GM21717 (cell line): ENCODE results near the gene TMEM9.
A peak's percentile ranks its signal among the peaks of the same experiment; 100 is the strongest.
"Not testable (repeated sequence)": the region's sequence is repeated elsewhere in the genome, so short reads cannot be mapped to it uniquely, and the experiment has no call there.

Experiments used
- ATAC-seq: cut with Tn5 transposase; IDR thresholded peaks from one replicate; pipeline ENCODE4 v1.9.1; 2021; ENCODE audit warnings: mild to moderate bottlenecking, moderate library complexity; ENCODE audit not compliant: unreplicated experiment

TMEM9 gene

GRCh38 chr1:201175820-201176500, 21.7 kb upstream of the TMEM9 start:
- no peak for ATAC-seq

GRCh38 chr1:201173736-201174135, 19.5 kb upstream of the TMEM9 start:
- no peak for ATAC-seq

DNA sequence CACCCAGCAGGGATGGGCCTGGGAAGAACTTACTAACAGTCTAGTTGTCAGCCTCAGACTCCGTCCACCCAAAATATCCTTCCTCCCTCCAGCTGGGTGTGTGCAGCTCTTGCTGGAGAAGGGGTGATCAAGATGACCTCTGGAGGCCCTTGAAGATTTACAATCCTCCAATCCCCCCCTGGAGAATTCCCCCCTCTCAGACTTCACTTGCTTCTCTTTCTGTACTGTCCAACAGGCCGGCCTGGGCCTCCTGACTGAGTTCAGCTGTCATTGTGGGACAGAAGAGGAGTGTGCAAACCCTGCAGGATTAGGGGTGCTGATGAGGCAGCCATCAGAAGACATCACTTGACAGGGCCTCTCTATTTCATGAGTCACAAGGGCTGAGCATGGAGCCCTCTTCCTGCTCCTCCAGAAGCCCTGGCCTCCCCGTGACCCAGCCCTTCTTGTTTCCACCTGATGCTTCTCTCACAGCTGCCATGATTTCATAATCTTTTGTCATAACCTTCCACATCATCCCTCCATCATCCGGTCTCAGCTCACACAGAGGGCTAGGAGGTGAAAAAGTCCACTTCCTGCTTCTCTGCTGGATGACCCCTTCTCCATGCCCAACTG, 18.8 kb upstream of the TMEM9 start:
- ATAC-seq: no peak

GRCh38 chr1:201172326-201172725, 18.1 kb upstream of the TMEM9 start:
- ATAC-seq: no peak

DNA sequence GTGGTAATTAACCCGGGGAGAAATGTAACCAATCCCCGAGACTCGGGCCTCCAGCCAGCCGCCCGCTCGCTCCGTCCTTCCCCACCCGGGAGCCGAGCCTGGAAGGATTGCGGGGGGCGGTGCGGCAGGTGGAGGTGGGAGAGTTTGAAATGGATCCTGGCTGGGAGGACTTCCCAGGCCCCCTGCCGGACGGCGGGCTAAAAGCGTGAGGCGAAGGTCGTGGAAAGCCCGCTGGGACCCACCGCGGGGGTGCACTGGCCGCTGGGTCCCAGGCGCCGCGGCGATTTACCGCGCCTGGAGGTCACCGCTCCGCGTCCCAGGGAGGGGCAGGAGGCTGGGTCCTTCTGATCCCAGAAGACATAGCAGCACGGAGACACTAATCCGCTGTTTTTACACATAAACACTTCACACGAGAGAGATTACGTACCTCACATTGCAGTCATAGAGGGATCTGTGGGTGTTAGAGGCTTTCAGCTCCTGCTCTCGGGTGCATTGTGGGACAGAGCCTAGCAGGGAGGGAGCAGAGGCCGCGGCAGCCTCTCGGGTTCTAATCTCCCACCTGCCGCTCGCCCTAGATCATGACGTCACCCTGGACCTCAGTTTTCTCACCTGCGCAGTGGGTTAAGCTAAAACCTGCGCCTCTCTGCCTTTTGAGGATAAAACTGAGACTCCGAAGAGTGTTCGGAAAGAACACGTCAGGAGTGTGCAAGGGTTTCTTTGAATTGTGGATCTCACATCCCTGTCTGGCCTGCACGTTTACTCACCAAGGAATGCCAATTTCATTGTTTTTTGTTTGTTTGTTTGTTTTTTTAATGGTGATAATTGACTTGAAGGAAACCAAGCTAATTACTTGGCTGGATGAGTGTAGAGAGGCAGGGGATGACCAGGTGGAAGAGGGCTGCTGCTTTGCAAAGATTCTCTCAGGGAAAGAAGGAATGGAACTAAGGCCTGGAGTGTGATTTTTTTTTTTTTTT, 17.1 kb upstream of the TMEM9 start:
- ATAC-seq: peak; percentile 46

GRCh38 chr1:201170533-201171062, 16.3 kb upstream of the TMEM9 start:
- peak; percentile 93 for ATAC-seq

GRCh38 chr1:201169971-201170532, 15.8 kb upstream of the TMEM9 start:
- no peak for ATAC-seq

DNA sequence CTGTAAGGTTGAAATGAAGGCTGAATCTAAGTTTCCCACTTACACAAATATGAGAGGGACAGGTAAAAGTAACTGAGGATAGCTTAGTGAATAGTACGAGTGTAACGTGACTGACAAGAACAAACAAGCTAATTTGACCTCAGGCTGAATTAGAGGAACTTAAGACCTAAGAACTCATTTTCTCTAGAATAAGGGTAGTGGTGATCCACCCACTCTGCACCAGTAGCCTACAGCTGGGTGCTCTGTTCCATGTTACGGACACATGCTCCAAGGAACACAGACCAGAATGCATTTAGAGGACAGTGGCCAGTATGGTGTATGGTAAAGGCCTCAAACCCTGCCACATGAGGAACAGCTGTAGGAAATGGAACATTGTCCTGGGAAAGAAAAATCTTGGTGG, 14.9 kb upstream of the TMEM9 start:
- no peak for ATAC-seq

DNA sequence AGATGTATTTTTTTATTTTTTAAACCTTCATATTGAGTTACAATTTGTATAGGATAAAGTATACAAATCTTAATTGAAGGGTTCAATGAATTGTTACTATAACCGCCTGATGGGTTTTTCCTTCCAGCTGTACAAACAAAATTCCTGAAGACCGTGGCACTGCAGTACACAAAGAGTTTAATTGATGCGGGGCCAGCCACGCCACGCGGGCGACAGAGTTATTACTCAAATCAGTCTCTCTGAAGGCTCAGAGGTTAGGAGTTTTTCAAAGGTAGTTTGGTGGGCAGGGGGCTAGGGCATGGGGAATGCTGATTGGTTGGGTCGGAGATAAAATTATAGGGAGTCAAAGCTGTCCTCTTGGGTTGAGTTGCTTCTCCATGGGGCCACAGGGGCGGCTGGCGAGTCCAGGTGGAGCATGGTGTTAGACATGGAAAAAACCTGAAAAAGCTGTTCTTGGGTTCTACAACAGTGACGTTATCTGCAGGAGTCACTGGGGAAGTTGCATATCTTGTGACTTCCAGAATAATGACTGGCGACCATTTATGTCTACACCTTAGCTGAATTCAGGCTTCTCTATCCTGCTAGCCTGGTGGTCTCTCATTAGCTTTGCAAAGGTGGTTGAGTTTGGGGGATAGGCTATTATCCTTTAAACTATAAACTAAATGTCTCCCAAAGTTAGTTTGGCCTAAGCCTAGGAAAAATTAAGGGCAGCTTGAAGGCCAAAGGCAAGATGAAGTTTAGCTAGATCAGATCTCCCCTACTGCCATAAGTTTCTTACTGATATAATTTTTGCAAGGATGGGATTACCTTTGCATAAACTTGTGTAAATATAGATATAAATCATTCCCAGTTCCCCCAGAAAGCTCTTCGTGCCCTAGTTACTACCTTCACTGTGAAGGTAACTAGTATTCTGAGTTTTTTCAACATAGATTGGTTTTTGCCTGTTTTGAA, 13.0 kb upstream of the TMEM9 start:
- ATAC-seq: no peak

GRCh38 chr1:201164645-201165044, 10.4 kb upstream of the TMEM9 start:
- ATAC-seq: no peak

DNA sequence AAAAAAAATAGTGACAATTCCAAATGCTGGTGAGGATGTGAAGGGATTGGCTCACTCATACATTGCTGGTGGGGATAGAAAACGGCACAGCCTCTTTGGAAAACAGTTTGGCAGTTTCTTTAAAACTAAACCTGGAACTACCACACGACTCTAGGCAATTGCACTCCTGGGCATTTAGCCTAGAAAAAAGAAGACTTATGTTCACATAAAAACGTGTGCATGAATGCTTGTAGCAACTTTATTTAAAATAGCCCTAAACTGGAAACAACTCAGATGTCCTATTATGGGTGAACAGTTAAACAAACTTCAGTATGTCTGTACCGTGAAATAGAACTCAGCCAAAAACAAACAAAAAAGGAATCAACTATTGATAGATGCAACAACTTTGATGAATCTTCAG, 9.4 kb upstream of the TMEM9 start:
- no peak for ATAC-seq

DNA sequence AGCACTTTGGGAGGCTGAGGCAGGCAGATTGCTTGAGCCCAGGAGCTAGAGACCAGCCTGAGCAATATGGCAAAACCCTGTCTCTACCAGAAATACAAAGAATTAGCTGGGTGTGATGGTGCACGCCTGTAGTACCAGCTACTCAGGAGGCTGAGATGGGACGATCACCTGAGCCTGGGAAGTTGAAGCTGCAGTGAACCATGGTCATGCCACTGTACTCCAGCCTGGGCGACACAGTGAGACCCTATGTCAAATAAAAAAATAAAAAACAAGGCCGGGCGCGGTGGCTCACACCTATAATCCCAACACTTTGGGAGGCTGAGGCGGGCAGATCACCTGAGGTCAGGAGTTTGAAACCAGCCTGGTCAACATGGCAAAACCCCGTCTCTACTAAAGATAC, 8.8 kb upstream of the TMEM9 start:
- ATAC-seq: not testable (repeated sequence)

GRCh38 chr1:201157949-201158348, 3.7 kb upstream of the TMEM9 start:
- no peak for ATAC-seq

GRCh38 chr1:201156819-201157218, 2.5 kb upstream of the TMEM9 start:
- ATAC-seq: no peak

DNA sequence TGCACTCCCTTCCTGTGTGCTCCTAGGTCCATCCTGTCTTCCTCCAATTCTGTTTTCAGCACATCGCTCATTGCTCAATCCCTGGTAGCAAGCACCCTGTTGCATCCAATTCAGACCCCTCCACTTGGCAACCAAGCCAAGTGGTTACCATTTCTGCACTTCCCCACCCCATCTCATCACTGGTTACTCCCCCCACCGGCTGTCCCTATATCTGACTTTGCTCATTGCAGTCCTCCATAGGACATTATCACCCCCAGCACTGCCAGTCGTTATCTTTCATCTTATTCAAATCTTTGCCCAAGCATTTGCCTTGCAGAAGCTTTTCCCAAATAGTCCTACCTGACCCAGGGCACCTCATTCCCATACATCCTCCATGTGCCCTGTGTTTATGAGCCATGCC, 2.1 kb upstream of the TMEM9 start:
- ATAC-seq: no peak

- ATAC-seq: no peak
Observed at GRCh38 chr1:201155354-201155753, 1.1 kb upstream of the TMEM9 start.

- ATAC-seq: peak; percentile 75
Observed at GRCh38 chr1:201153474-201154388, 543 bp downstream of the TMEM9 start.

GRCh38 chr1:201149400-201149799, 4.9 kb downstream of the TMEM9 start:
- ATAC-seq: no peak
